ENCODE measurements around the gene NUAK1.

NUAK1 gene

GRCh38 chr12:106112145-106112821, 26.5 kb downstream of the NUAK1 start:
- no peaks in the 10 kb centered on the region for H3K36me3 ChIP-seq (ENCODE audit: control insufficient read depth in 2 of 2, insufficient read depth in 2 of 2, low read length in 2 of 2)
- peaks cover 23 to 40% of the 10 kb centered on the region in 2 donors for H3K4me1 ChIP-seq (ENCODE audit: control insufficient read depth in 2 of 2, insufficient read depth in 2 of 2, low read length in 2 of 2)
- H3K9me3 ChIP-seq (ENCODE audit: control insufficient read depth in 2 of 2, low read length in 2 of 2), result no peaks in the 10 kb centered on the region
- H3K27me3 ChIP-seq (ENCODE audit: control insufficient read depth in 2 of 2, insufficient read depth in 2 of 2, low read length in 2 of 2), result no peaks in the 10 kb centered on the region
- H3K4me3 ChIP-seq (ENCODE audit: low read length in 2 of 2), result no peak overlapping the region
- no peak overlapping the region for H3K9ac ChIP-seq (ENCODE audit: low read depth in 1 of 2, low read length in 2 of 2)
- no peak overlapping the region for H3K27ac ChIP-seq (ENCODE audit: low read depth in 2 of 2, low read length in 2 of 2)

DNA sequence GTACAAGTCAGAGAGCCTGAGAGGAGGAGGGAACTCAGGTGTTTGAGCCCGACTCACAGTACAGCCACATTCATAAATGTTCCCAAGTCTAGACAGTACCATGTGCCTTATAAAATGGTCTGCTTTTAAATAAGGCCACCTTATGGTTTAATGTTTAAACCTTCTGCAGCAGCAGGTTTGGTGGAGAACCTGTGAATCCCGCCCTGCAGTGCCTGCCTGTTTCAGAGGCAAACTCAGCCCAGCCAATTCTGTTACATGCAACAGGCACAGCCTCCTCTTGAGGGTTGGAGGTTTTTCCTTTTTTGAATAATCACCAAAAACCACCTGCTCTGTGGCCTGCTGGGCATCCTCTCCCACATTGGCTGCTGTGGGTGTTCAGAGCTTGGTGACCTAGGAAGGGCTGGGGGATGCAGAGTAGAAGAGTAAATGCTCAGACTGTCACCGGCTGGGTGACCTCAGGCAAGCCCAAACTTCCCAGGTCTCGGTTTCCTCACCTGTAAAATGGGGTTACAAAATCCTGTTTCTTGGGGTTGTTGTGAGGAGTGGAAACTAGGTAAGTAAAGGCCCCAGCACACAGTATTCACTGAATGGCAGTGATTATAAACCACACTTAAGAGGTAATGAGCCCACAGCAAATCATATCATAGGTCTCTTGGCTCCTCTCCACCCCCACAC, 28.0 kb downstream of the NUAK1 start:
- peak overlapping the region; percentile 50 to 75 for H3K27ac ChIP-seq (ENCODE audit: low read depth in 2 of 2, low read length in 2 of 2)
- H3K9ac ChIP-seq (ENCODE audit: low read depth in 1 of 2, low read length in 2 of 2), result peak overlapping the region in 1 of 2 donors; percentile 52
- H3K9me3 ChIP-seq (ENCODE audit: control insufficient read depth in 2 of 2, low read length in 2 of 2), result no peaks in the 10 kb centered on the region
- peaks cover 26 to 46% of the 10 kb centered on the region in 2 donors for H3K4me1 ChIP-seq (ENCODE audit: control insufficient read depth in 2 of 2, insufficient read depth in 2 of 2, low read length in 2 of 2)
- H3K27me3 ChIP-seq (ENCODE audit: control insufficient read depth in 2 of 2, insufficient read depth in 2 of 2, low read length in 2 of 2), result no peaks in the 10 kb centered on the region
- H3K4me3 ChIP-seq (ENCODE audit: low read length in 2 of 2), result no peak overlapping the region
- no peaks in the 10 kb centered on the region for H3K36me3 ChIP-seq (ENCODE audit: control insufficient read depth in 2 of 2, insufficient read depth in 2 of 2, low read length in 2 of 2)

DNA sequence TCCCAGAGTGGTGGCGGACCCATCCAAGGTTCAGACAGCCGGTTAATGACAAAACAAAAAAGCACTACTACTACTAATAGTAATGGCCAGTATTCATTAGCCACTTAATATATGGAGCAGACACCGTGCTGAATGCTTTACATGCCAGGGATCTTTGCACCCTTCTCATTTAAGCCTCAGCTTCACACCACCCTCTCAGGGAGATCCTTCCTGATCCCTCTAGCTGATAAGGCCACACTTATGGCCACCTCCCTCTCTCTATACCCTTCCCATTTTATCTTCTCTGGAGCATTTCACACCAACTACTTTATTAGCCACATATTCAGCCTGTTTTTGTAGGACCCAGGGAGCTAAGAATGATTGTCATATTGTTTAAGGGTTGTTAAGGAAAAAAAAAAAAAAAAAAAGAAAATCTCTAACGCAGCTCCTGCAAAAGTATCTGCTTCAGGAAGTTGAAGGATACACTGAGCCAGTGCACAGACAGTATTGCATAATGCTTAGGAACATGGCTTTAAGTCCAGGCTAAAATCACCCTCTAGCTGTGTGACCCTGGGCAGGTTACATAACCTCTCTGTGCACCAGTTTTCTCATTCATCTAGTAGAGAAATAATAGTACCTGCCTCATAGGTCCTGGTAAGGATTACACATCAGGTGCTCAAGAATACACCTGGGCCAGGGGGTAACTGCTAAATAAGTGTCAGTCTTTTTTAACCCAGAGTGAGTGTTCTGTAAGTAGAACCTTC, 29.4 kb downstream of the NUAK1 start:
- peak overlapping the region; percentile 70 to 85 for H3K27ac ChIP-seq (ENCODE audit: low read depth in 2 of 2, low read length in 2 of 2)
- H3K36me3 ChIP-seq (ENCODE audit: control insufficient read depth in 2 of 2, insufficient read depth in 2 of 2, low read length in 2 of 2), result no peaks in the 10 kb centered on the region
- H3K9ac ChIP-seq (ENCODE audit: low read depth in 1 of 2, low read length in 2 of 2), result no peak overlapping the region
- no peaks in the 10 kb centered on the region for H3K27me3 ChIP-seq (ENCODE audit: control insufficient read depth in 2 of 2, insufficient read depth in 2 of 2, low read length in 2 of 2)
- no peaks in the 10 kb centered on the region for H3K9me3 ChIP-seq (ENCODE audit: control insufficient read depth in 2 of 2, low read length in 2 of 2)
- H3K4me3 ChIP-seq (ENCODE audit: low read length in 2 of 2), result no peak overlapping the region
- H3K4me1 ChIP-seq (ENCODE audit: control insufficient read depth in 2 of 2, insufficient read depth in 2 of 2, low read length in 2 of 2), result peaks cover 26 to 45% of the 10 kb centered on the region in 2 donors

- Histone ChIP-seq H3K36me3 (ENCODE audit: control insufficient read depth in 2 of 2, insufficient read depth in 2 of 2, low read length in 2 of 2) (no peaks in the 10 kb centered on the region), H3K9ac (ENCODE audit: low read depth in 1 of 2, low read length in 2 of 2) (no peak overlapping the region), H3K27me3 (ENCODE audit: control insufficient read depth in 2 of 2, insufficient read depth in 2 of 2, low read length in 2 of 2) (no peaks in the 10 kb centered on the region), H3K4me3 (ENCODE audit: low read length in 2 of 2) (peak overlapping the region in 1 of 2 donors; percentile 44), H3K27ac (ENCODE audit: low read depth in 2 of 2, low read length in 2 of 2) (peak overlapping the region; percentile 70 to 85), H3K4me1 (ENCODE audit: control insufficient read depth in 2 of 2, insufficient read depth in 2 of 2, low read length in 2 of 2) (peaks cover 26 to 38% of the 10 kb centered on the region in 2 donors), H3K9me3 (ENCODE audit: control insufficient read depth in 2 of 2, low read length in 2 of 2) (no peaks in the 10 kb centered on the region)
Measured at GRCh38 chr12:106108185-106108835, 30.4 kb downstream of the NUAK1 start.

- no peaks in the 10 kb centered on the region for H3K27me3 ChIP-seq (ENCODE audit: control insufficient read depth in 2 of 2, insufficient read depth in 2 of 2, low read length in 2 of 2)
- H3K9me3 ChIP-seq (ENCODE audit: control insufficient read depth in 2 of 2, low read length in 2 of 2), result no peaks in the 10 kb centered on the region
- no peaks in the 10 kb centered on the region for H3K36me3 ChIP-seq (ENCODE audit: control insufficient read depth in 2 of 2, insufficient read depth in 2 of 2, low read length in 2 of 2)
- H3K4me1 ChIP-seq (ENCODE audit: control insufficient read depth in 2 of 2, insufficient read depth in 2 of 2, low read length in 2 of 2), result peaks cover 26 to 35% of the 10 kb centered on the region in 2 donors
- no peak overlapping the region for H3K9ac ChIP-seq (ENCODE audit: low read depth in 1 of 2, low read length in 2 of 2)
- H3K4me3 ChIP-seq (ENCODE audit: low read length in 2 of 2), result no peak overlapping the region
- H3K27ac ChIP-seq (ENCODE audit: low read depth in 2 of 2, low read length in 2 of 2), result peak overlapping the region; percentile 70 to 85
Measured at GRCh38 chr12:106107566-106107965, 31.2 kb downstream of the NUAK1 start.

DNA sequence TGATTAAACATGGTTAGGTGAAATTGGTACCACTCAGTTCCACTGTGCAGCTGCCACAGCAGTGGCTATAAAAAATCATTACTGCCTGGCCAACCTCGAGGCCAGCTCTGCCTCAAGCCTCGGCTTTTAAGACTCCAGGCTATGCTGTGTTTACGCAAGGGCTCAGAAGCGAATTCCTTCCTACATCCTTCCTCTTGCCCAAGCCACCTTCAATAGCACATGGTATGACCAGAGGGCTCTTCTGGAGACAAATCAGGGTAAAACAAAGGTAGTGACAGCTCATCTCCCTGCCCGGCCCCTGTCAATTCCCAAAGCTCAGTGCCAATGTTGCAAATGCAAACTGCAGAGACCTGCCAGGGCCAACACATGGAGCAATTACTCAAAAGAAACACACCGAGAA, 31.9 kb downstream of the NUAK1 start:
- H3K9me3 ChIP-seq (ENCODE audit: control insufficient read depth in 2 of 2, low read length in 2 of 2), result no peaks in the 10 kb centered on the region
- peaks cover 26 to 35% of the 10 kb centered on the region in 2 donors for H3K4me1 ChIP-seq (ENCODE audit: control insufficient read depth in 2 of 2, insufficient read depth in 2 of 2, low read length in 2 of 2)
- peak overlapping the region in 1 of 2 donors; percentile 70 for H3K27ac ChIP-seq (ENCODE audit: low read depth in 2 of 2, low read length in 2 of 2)
- H3K27me3 ChIP-seq (ENCODE audit: control insufficient read depth in 2 of 2, insufficient read depth in 2 of 2, low read length in 2 of 2), result no peaks in the 10 kb centered on the region
- H3K4me3 ChIP-seq (ENCODE audit: low read length in 2 of 2), result no peak overlapping the region
- no peaks in the 10 kb centered on the region for H3K36me3 ChIP-seq (ENCODE audit: control insufficient read depth in 2 of 2, insufficient read depth in 2 of 2, low read length in 2 of 2)
- H3K9ac ChIP-seq (ENCODE audit: low read depth in 1 of 2, low read length in 2 of 2), result no peak overlapping the region

- Histone ChIP-seq H3K9me3 (ENCODE audit: control insufficient read depth in 2 of 2, low read length in 2 of 2) (no peaks in the 10 kb centered on the region), H3K27me3 (ENCODE audit: control insufficient read depth in 2 of 2, insufficient read depth in 2 of 2, low read length in 2 of 2) (no peaks in the 10 kb centered on the region), H3K4me1 (ENCODE audit: control insufficient read depth in 2 of 2, insufficient read depth in 2 of 2, low read length in 2 of 2) (peaks cover 26 to 34% of the 10 kb centered on the region in 2 donors), H3K27ac (ENCODE audit: low read depth in 2 of 2, low read length in 2 of 2) (peak overlapping the region in 1 of 2 donors; percentile 3), H3K36me3 (ENCODE audit: control insufficient read depth in 2 of 2, insufficient read depth in 2 of 2, low read length in 2 of 2) (no peaks in the 10 kb centered on the region), H3K4me3 (ENCODE audit: low read length in 2 of 2) (no peak overlapping the region), H3K9ac (ENCODE audit: low read depth in 1 of 2, low read length in 2 of 2) (no peak overlapping the region)
Measured at GRCh38 chr12:106106061-106106566, 32.6 kb downstream of the NUAK1 start.

DNA sequence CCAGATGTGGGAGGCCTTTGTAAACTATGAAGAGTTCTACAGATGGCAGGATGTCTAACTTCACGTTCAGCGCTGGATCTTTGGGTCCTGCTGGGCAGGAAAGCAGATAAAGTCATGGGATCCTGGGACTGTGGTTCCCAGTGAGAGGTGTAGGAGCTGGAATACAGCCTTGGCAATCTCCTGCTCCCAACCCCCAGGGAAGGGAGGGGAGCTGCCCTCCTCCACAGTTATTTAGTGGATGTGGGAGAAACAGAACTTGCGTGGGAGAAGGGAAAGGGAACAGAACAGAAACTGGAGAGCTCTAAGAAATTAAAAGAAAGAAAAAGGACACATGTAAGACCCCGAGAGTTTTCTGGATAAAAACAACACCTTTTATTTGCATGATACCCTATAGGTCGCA, 37.0 kb downstream of the NUAK1 start:
- Histone ChIP-seq H3K9me3 (ENCODE audit: control insufficient read depth in 2 of 2, low read length in 2 of 2) (no peaks in the 10 kb centered on the region), H3K9ac (ENCODE audit: low read depth in 1 of 2, low read length in 2 of 2) (no peak overlapping the region), H3K27ac (ENCODE audit: low read depth in 2 of 2, low read length in 2 of 2) (no peak overlapping the region), H3K36me3 (ENCODE audit: control insufficient read depth in 2 of 2, insufficient read depth in 2 of 2, low read length in 2 of 2) (no peaks in the 10 kb centered on the region), H3K4me3 (ENCODE audit: low read length in 2 of 2) (no peak overlapping the region), H3K27me3 (ENCODE audit: control insufficient read depth in 2 of 2, insufficient read depth in 2 of 2, low read length in 2 of 2) (no peaks in the 10 kb centered on the region), H3K4me1 (ENCODE audit: control insufficient read depth in 2 of 2, insufficient read depth in 2 of 2, low read length in 2 of 2) (peaks cover 0 to under 1% of the 10 kb centered on the region in 2 donors)

- H3K4me1 ChIP-seq (ENCODE audit: control insufficient read depth in 2 of 2, insufficient read depth in 2 of 2, low read length in 2 of 2), result no peaks in the 10 kb centered on the region
- no peaks in the 10 kb centered on the region for H3K36me3 ChIP-seq (ENCODE audit: control insufficient read depth in 2 of 2, insufficient read depth in 2 of 2, low read length in 2 of 2)
- H3K9ac ChIP-seq (ENCODE audit: low read depth in 1 of 2, low read length in 2 of 2), result no peak overlapping the region
- no peaks in the 10 kb centered on the region for H3K9me3 ChIP-seq (ENCODE audit: control insufficient read depth in 2 of 2, low read length in 2 of 2)
- H3K27me3 ChIP-seq (ENCODE audit: control insufficient read depth in 2 of 2, insufficient read depth in 2 of 2, low read length in 2 of 2), result no peaks in the 10 kb centered on the region
- H3K4me3 ChIP-seq (ENCODE audit: low read length in 2 of 2), result no peak overlapping the region
- H3K27ac ChIP-seq (ENCODE audit: low read depth in 2 of 2, low read length in 2 of 2), result no peak overlapping the region
Measured at GRCh38 chr12:106098691-106099200, 40.0 kb downstream of the NUAK1 start.

Data from mucosa of rectum (tissue), 2 donors.